OCI-LY3 (cell line): ENCODE data around the gene ZCWPW2.

ENCODE experiments used
- CTCF ChIP-seq: fragments of 200-600, 300-600 bp; sonication (generic); IDR thresholded peaks from 2 replicates; pipeline ENCODE4 v1.5.1; 2014; ENCODE audit warnings: antibody characterized with exemption, low read length, low read depth
- EZH2phosphoT487 ChIP-seq: fragments of 200-600 bp; shearing (Covaris generic); IDR thresholded peaks from 2 replicates; pipeline ENCODE4 v1.6.1; 2018; ENCODE audit warnings: antibody characterized with exemption, mixed run types, low read depth

DNA sequence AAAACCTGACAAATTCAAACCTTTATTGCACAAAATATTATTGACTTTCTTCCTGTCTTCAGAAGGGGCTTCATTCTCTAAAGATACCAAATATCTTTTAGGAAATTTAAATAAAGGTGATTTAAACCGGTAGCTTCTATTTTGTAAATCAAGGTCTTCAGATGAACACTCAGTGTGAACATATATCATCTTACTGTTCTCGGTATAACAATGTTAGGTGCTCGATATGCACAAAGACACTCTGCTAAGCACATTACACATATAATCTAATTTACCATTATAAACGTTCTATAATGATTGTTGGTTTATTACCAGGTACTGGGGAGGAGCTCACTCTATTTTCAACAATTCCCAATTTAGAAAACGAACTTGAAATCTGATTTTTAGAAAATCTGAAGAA, 225.5 kb downstream of the ZCWPW2 start:
- TF ChIP-seq CTCF (no peak), EZH2phosphoT487 (no peak)
